HT1080 (cell line): ENCODE data around the gene SCMH1. TPM values are rescaled to one million over a fixed set of nuclear protein-coding genes. Genes with fewer than 3 reads are reported as not detected.
"Not testable (repeated sequence)": the region's sequence is repeated elsewhere in the genome, so short reads cannot be mapped to it uniquely, and the experiment has no call there.

ENCODE experiments used
- DNase-seq: peaks from one replicate; pipeline ENCODE4 v3.0.0-alpha.2; 2015; ENCODE audit warnings: low read depth
- total RNA-seq: library from RNA; depleted of rRNA; stranded (reverse); fragments of >200 nt; shearing (Covaris generic); gene quantifications from 2 replicates; pipeline ENCODE4 v1.2.3, GENCODE V29; 2014

The SCMH1 gene
- total RNA-seq, 1 experiment from 2014 or later = 39.2 TPM

DNA sequence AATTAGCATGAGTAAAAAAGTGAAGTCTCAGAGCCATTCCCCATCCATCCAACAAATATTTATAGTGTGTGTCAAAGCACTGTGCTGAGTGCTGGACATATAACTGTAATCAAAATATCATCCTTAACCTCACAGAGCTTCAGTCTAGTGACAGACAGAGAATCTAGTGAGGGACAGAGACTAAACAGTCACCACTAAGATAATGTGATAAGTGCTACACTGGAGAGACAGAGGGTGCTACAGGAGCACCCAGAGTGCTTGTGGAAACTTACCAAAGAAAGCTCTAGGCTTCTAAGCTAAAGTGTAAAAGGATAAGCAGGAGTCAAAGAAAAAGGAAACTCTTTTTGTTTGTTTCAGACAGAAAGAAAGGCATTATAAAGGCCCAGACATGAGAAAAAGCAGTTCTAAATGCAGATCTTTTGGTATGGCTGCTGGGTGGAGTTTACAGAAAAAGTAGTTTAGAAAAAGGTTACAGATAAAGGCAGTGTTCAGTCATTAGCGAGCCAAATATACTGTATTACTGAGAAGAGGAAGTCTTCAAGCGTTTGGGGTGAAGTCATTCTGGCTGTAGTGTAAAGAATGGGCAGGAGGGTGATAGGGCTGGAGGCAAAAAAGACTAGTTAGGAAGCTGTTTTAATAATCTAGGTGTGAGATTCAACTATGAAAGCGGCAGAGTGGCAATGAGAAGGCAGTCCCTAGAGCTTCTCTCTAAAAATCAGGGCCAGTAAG is 83.8 kb downstream of the SCMH1 start:
- no peak for DNase-seq

DNA sequence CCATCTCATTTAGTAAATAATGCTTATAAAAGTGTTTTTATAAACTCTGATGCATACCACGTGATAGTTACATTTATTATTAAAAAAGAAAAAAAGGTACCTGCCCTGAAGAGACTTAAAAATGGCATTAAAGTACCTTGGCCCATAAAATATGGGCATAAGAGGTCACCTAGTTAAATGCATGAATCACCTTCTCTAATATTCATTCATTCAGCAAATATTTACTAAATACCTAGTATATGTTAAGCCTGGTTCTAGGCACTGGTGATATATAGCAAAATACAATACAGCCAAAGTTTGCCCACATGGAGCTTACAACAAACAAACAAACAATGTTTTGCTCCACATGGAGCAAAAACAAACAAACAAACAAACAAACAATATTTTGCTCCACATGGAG is 87.0 kb downstream of the SCMH1 start:
- no peak for DNase-seq

DNA sequence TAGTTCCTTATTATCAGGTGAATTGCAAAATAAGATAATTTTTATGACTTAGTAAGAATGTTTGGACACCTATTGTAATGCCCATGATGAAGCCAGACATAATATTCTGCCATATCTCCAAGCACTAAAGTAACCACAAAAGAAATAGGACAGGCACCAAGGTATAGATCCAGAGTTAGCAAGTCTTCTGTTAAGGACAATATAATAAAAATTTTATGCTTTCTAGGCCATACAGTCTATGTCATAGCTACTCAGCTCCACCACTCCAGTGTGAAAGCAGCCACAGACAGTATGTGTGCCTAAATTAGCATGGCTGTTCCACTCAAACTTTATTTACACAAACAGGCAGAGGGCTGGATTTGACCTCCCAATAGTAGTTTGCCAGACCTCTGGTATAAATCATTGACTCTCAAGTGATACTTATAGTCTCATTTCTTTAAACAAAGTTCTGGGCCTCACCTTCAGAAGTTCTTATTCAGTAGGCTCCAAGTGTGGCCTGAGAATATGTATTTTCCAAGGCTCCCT is 88.3 kb downstream of the SCMH1 start:
- no peak for DNase-seq

DNA sequence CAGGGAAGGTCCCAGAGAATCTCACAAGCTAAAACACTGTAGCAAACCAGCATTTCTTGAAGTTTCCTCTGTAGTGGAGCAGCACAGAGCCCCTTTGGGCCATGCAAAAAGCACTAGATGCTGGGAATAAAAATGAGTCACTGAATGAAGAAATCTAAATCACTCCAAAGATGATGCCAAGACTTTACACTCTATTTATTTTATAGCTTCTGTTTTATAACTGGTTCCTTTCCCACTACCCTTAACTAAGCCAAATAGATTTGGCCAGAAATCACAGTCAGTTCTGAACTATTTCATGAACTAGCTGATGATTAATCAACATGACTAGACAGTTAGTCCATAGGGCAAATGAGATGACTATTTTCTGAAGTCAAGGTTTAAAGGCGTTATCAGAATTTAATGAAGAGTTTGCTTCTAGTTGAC is 89.5 kb downstream of the SCMH1 start:
- DNase-seq = peak; percentile 86

DNA sequence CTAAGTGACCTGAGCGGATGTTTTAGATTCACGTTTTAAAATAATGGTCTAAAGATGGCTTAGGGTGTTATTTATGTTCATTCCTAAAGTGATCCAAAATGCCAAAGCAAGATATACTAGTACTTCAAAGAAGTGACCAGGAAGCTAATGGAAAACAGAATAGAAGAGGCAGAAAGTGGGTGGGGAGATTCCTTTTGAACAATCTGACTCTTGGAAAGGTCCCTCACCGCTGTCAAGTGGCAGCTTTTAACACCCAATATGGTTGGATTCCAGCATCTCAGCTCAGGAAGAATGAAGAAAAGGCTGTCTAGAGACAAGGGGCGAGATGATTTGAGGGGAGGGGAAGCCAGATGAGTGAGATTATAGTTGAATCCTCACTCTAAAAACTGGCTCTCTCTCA is 90.3 kb downstream of the SCMH1 start:
- no peak for DNase-seq

DNA sequence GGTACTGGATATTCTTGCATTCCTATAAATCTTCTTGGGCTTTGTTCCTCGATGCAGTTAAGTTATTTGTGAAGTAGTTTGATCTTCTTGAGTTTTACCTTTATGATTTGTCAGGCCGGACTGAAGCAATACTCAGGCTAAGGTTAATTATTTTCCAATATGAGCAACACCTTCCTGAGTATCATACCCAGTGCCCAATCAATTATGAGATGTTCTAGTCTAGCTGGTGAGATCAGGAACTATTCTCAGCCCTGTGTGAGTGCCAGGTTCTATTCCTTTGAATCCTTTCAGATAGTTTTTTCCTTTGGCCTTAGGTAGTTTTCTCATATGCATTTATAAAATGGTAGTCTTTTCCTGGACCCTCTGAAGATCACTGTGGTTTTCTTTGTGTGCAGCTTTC is 92.5 kb downstream of the SCMH1 start:
- no peak for DNase-seq

DNA sequence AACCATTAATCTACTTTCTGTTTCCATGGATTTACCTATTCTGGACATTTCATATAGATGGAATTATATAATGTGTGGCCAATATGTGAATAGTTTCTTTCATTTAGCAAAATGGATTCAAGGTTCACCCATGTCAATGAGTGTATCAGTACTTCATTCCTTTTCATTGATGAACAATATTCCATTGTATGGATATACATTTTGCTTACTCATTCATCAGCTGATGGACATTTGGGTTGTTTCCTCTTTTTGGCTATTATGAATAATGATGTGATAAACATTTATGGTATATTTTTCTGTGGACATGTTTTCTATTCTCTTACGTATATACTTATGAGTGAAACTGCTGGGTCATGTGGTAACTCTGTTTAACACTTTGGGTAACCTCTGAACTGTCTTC is 97.8 kb downstream of the SCMH1 start:
- no peak for DNase-seq

DNA sequence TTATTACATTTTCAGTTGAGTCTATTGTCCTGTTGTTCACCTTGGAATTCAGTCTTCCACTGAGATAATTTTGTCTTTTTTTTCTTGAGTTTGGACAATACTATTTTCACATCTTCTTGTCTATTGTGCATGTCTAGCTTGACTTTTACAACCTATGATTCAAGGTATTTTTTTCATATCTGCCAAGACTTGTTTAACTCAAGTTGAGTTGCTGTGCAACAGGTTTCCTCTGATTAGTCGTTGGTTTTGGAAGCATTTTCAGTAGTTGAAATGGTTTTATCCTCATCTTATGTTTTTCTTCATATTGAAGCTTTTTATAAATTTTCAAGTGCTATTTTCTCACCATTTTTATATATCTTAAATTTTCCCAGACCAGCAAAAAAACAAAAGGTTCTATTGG is 103.6 kb downstream of the SCMH1 start:
- no peak for DNase-seq

DNA sequence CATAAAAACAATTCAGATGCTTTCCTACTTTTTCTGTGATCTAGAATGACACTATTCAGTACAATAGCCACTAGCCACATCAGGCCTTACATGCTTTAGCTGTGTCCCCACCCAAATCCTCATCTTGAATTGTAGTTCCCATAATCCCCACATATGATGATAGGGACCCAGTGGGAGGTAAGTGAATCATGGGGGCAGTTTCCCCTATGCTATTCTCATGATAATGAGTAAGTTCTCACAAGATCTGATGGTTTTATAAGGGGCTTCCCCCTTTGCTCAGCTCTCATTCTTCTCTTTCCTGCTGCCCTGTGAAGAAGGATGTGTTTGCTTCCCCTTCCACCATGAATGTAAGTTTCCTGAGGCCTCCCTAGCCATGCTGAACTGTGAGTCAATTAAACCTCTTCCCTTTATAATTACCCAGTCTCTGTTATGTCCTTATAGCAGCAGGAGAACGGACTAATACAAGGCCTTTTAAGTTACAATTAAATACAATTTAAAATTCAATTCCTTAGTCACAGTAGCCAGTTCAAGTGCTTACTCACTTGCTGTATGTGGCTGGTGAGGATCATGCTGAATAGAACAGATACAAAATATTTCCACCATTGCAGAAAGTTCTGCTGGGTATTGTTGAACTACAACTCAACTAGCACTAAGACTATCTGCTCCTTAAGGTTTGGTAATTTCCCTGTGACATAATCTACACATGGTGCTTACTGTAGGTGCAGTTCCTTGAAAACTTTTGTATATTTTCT is 106.7 kb downstream of the SCMH1 start:
- DNase-seq = peak; percentile 15

DNA sequence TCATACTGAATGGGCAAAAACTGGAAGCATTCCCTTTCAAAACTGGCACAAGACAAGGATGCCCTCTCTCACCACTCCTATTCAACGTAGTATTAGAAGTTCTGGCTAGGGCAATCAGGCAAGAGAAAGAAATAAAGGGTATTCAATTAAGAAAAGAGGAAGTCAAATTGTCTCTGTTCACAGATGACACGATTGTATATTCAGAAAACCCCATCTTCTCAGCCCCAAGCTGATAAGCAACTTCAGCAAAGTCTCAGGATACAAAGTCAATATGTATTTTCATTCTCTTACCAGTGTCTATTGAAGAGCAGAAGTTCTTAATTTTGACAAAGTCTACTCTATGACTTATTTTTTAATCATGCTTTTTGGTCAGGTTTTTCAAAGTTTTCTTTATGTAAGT is 107.8 kb downstream of the SCMH1 start:
- DNase-seq = not testable (repeated sequence)

DNA sequence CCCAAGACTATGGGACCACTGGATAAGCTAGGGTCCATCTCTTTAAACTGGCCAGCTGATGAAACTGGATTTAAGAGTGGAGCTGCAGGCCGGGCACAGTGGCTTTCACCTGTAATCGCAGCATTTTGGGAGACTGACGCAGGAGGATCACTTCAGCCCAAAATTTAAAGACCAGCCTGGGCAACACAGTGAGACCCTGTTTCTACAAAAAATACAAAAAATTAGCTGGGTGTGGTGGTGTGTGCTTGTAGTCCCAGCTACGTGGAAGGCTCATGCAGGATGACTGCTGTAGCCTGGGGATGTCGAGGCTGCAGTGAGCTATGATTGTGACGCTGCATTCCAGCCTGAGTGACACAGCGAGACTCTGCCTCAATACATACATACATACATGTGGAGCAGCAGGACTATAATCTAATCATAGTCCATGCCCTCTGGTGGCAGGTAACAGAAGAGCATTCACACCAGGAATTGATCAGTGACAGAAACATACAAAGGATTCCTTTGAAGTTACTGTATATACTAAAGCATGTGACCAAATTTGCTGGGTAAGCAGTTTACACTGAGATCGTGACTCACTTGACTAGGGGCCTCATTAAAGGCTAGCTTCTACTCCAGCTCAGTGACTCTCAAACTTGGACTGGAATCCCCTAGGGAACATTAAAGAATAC is 119.1 kb downstream of the SCMH1 start:
- peak; percentile 84 for DNase-seq

DNA sequence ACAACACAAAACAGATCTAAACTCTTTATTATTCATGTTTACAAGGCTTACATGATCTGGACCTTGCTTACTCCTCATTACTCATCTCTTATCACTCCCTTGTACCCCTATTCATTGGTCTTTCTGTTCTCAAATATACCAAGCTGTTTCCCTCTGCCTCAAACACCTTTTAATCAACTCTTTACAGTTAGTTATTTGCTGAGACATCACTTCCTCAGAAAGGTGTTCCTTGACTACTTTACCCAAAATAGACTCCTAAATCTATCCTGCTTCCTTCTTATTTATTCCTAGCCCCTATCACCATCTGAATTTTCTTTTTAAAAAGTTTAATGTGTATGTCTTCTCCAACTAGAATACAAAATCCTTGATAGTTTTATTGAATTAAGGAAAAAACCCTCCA is 120.0 kb downstream of the SCMH1 start:
- no peak for DNase-seq

DNA sequence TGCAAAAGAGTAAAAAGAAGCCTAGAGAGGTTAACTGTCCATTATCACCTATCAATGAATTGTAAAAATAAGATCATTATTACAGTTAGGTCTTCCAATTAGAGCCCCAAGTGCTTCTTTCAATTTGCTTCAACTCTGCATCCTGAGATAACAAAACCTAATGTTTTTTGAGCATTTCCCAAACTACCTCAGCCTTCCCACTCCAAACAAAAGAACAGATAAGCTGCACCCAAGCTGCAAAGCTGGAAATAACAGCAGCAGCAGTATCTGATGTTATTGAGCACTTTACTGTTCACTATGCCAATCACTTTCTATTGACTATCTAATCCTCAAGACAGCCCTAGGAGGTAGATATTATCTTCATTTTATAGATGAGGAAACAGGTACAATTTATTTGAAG is 123.5 kb downstream of the SCMH1 start:
- no peak for DNase-seq

DNA sequence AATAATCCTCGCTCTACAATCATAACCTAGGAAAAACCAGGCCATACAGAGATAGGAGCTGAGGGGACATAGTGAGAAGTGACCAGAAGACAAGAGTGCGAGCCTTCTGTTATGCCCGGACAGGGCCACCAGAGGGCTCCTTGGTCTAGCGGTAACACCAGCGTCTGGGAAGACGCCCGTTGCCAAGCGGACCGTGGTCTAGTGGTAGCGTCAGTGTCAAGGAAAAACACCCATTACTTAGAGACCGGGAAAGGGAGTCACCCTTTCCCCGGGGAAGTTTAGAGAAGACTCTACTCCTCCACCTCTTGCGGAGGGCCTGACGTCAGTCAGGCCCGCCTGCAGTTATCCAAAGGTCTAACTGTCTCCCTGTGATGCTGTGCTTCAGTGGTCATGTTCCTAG is 124.9 kb downstream of the SCMH1 start:
- DNase-seq = not testable (repeated sequence)

DNA sequence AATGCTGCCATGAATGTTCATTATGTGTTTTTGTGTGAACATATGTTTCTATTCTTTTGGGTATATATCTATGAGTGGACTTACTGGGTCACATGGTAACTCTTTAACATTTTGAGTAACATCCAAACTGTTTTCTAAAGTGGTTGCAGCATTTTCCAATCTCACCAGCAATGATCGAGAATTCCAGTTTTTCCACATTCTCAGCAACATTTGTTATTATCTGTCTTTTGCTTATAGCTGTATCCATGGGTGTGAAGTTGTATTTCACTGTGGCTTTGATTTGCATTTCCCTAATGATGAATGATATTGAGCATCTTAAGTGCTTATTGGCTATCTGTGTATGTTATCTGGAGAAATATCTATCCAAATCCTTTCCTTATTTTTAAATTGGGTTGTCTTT is 131.4 kb downstream of the SCMH1 start:
- DNase-seq = no peak

DNA sequence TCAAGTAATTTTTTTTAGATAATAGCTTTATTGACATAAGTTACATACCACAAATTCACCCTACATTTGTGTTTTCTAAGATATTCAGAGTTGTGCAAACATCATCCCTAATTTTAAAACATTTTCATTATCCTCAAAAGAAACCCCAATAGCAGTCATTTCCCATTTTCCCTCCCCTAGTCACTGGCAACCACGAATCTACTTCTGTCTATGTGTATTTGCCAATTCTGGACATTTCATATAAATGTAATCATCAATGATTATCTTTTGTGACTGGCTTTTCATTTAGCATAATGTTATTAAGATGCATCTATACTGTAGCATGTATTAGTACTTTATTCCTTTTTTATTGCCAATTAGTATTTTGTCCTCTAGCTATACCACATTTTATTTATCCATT is 131.8 kb downstream of the SCMH1 start:
- DNase-seq = no peak

DNA sequence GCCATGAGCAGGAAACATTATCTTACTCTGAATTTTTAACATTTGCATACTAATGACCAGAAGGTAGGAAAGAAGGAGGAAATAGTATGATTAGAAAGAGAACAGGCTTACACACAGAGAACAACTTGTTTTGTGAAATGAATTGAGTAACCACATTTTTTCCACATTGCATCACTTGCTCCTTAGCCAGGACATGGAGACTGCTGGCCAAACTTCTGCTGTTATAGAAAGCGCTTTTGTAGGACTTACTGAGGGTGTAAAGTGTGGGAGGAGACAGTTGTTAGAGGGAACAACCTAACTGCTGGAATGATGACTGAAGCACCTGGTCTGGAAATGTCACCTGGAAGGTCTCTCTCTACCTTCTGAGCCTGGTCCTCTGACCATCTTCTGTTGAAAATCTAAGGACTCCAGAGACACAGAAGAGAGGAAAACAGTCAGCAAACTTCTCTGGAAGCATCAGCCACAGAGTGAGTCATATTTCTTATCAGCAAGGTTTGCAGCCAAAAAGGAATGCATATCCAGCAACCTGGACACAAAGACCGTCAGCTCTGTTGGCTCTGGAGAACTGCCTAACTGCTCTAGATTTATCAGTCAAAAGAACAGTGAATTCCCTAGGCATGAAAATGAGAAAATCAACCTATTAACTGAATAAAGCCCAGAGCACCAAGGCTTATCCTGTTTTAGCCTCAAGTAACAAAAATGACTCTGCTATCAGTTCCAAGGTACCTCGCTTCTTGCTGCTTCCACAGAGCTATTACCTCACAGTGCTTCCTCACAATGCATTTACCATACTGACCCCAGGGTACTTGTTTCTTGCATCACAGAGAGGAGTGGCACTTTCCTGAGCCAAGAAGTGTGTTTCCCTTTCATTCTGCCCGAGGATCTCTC is 132.6 kb downstream of the SCMH1 start:
- DNase-seq = peak; percentile 88

DNA sequence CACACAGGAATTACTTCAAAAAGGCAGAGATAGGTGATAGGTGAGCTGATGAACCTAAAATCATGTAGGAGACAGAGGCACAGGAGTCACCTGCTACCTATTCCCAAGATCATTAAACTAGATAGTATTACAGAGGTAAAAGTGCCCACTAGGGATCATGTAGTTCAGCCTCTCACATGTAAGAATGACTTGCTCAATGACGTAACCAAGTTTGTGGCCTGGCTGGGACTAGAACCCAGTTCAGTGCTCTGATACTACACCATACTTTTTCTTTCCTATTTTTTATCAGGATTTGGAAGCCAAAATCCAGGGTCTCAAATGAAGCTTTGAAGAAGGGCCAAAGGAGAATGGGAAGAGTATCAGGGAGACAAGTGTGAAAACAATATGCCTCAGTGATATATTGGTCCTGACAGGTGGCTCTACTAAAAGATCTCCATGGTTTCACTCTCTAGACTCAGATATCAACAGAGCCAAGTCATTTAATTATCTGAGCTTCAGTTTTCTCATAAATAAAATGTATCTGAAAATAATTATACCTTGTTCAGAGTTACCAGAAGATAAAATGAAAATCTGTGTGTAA is 133.3 kb downstream of the SCMH1 start:
- DNase-seq = peak; percentile 17

DNA sequence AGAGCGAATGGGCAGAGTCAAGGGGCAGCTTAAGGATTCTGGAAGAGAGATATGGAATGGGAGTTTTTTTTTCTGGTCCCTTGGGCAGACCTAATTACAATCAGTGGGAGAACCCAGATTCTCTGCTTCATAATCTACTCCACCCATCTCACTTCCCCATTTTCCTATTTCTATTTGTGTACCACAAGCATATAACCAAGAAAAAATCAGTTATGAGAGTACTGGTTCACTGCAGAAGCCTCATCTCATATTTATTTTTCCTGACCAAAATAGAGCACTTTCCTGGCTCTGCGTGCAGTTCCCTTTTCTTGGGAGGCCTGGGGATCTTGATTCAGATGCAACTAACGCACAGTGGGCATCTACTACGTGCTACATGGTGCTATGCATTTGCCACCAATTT is 138.3 kb downstream of the SCMH1 start:
- no peak for DNase-seq

DNA sequence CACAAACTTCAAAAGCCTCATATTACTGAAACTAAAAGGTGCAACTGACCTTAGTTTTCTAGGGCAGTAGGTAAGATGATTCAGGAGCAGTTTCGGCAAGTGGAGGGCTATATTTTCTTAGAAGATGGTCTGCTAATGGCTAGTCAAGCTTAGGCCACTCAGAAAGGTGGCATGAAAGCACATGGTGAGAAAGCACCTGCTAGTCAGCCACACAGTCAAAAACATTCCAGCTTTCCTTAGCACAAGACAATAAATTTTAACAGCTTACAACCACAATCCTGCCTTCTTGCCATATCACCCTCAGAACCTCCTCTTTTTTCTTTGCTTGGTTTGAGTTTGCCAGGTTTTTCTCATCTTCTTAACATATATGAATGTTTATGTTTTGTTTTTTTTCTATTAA is 139.5 kb downstream of the SCMH1 start:
- no peak for DNase-seq
